T-helper 9 cell (primary cell): ENCODE measurements around the gene PRAMEF12.
"Not testable (repeated sequence)": the region's sequence is repeated elsewhere in the genome, so short reads cannot be mapped to it uniquely, and the experiment has no call there.

Experiments used
- DNase-seq: peaks from one replicate; pipeline ENCODE4 v3.0.0-alpha.2; 2020
- total RNA-seq, 2 donors: gene quantifications; one replicate each; lab custom pipeline; 2026; lab: John Stamatoyannopoulos, UW

Gene PRAMEF12
- 0 reads per million in 2 donors for total RNA-seq

DNA sequence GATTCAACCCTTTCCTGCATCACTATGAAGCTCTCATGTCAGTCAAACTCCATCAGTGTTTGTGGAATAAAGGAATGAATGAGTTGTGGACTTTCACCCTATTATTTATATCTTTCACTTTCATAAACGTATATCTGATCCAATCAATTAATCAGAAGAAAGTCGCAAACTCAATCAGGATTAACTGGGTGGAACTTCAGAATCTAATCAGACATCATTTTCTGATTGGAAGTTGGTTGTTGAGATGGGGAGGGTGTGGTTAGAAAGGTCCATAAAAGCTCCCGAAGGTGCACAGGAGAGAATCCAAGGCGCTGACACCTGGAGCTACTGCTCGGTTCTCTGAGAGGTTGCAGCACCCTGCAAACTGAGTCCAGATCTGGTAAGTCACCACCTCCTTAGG is at the start of gene PRAMEF12:
PRAMEF12 (plus strand) TSS at position 301 of the 400 bp plus-strand sequence. CDS start 1,130 bp downstream, outside the sequence.
- no peak for DNase-seq

DNA sequence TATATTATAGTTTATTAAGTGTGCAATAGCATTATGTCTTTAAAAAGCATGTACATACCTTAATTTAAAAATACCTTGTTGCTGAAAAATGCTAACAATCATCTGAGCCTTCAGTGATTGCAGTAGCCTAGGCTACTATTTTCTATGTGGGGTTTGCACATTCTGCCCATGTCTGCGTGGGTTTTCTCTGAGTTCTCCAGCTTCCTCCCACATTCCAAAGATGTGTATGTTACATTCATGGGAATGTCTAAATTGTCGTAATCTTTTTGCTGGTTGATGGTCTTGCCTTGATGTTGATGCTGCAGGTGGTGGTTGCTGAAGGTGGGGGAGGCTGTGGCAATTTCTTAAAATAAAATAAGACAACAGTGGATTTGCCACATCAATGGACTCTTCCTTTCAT is 45.1 kb upstream of the PRAMEF12 start:
- DNase-seq, result no peak

DNA sequence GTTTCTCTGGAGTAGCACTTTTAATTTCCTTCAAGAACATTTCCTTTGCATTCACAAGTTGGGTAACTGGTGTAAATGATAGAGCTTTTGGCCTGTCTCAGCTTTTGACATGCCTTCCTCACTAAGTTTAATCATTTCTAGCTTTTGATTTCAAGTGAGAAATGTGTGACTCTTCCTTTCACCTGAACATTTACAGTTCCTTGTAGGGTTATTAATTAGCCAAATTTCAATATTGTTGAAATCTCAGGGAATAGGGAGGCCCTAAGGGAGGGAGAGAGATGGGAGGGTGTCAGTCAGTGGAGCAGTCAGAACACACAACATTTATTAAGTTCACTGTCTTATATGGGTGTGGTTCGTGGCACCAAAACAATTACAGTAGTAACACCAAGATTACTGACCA is 43.4 kb upstream of the PRAMEF12 start:
- no peak for DNase-seq

DNA sequence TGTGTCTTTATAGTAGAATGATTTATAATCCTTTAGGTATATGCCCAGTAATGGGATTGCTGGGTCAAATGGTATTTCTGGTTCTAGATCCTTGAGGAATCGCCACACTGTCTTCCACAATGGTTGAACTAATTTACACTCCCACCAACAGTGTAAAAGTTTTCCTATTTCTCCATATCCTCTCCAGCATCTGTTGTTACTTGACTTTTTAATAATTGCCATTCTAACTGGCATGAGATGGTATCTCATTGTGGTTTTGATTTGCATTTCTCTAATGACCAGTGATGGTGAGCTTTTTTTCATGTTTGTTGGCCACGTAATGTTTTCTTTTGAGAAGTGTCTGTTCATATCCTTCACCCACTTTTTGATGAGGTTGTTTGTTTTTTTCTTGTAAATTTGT is 42.5 kb upstream of the PRAMEF12 start:
- not testable (repeated sequence) for DNase-seq

- no peak for DNase-seq
These were observed 38.9 kb upstream of the PRAMEF12 start for GRCh38 chr1:12734651-12735050.

DNA sequence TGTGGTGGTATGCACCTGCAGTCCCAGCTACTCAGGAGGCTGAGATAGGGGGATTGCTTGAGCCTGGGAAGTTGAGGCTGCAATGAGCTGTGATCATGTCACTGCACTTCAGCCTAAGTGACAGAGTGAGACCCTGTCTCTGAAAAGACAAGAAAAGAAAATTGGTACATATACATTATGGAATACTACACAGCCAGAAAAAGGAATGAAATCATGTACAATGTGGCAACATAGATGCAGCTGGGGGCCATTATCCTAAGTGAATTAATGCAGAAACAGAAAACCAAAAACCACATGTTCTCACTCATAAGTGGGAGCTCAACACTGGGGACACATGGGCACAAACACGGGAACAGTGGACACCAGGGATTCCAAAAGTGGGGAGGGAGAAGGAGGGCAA is 34.6 kb upstream of the PRAMEF12 start:
- DNase-seq, result no peak

- DNase-seq, result no peak
These were observed 33.9 kb upstream of the PRAMEF12 start for GRCh38 chr1:12739613-12740012.

- DNase-seq, result no peak
These were observed 31.6 kb upstream of the PRAMEF12 start for GRCh38 chr1:12741946-12742345.

GRCh38 chr1:12745126-12745991 is 28.2 kb upstream of the PRAMEF12 start:
- no peak for DNase-seq

DNA sequence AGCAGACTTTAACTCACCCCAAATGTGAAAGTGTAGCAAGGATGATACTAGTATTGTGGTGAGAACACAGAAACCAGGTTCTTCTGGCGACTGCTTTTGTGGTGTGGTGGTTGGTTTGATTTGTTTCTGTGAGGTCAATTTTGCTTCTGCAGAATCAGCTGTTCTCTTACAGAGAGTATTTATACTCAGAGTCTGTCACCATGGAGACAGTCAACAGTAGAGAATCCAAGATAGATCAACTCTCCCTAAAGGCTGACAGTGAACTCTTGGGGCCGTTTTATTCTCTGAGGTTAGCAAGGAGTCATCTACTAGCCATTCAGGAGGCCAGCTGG is 27.6 kb upstream of the PRAMEF12 start, which contains the start of gene CFAP107:
CFAP107 (plus strand) TSS at position 209 of the 332 bp plus-strand sequence. CDS start 231 bp downstream, outside the sequence.
- DNase-seq, result no peak

DNA sequence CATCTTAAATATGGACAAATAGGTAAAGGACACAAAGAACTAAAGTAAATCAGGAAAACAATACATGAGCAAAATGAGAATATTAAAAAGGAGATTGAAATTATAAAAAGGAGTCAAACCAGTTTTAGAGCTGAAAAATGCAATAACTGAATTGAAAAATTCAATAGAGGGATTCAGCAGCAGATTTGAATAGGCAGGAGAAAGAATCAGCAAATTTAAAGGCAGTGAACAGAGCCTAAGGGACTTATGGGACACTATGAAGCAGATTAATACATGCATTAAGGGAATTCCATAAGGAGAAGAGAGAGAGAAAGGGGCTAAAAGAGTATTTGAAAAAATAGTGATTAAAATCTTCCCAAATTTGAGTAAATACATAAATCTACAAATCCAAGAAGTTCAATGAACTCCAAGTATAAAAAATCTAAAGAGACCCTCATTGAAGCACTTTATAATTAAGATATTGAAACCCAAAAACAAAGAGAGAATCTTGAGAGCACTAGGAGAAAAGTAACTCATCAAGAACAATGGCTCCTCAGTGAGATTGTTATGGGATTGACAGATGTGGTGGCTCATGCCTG is 24.7 kb upstream of the PRAMEF12 start:
- no peak for DNase-seq

DNA sequence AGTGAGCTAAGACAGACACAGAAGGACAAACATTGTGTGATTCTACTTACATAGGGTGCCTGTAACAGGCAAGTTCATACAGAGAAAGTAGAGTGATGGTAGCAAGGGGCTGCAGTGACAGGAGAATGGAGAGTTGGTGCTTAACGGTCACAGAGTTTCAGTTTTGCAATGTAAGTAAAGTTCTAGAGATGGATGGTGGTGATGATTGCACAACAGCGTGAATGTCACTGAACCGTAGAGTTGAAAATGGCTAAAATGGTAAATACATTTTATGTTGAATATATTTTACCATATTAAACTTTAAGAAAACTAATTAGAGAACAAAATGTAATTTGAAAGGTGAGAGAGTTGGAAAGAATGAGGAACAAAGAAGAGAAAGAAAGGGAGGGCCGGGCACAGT is 18.8 kb upstream of the PRAMEF12 start:
- DNase-seq, result no peak

DNA sequence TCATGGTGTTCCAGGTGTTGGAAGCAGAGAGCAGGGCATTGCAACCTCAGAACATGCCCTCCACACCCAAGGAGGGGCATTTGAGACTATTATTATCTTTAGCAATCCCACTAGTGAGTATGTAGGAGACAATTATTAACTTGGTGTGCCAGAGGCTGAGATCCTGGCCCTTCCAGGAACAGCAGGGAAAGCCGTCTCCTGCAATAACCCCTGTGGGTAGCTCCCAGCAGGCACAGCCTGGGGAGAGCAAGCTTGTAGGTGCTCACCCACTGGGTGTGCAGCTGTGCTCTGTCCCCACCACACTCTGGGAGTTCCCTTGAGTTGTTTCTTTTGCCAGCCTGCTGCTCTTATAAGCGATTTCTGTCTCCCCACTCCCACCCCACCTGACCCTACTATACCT is 17.3 kb upstream of the PRAMEF12 start:
- no peak for DNase-seq

DNA sequence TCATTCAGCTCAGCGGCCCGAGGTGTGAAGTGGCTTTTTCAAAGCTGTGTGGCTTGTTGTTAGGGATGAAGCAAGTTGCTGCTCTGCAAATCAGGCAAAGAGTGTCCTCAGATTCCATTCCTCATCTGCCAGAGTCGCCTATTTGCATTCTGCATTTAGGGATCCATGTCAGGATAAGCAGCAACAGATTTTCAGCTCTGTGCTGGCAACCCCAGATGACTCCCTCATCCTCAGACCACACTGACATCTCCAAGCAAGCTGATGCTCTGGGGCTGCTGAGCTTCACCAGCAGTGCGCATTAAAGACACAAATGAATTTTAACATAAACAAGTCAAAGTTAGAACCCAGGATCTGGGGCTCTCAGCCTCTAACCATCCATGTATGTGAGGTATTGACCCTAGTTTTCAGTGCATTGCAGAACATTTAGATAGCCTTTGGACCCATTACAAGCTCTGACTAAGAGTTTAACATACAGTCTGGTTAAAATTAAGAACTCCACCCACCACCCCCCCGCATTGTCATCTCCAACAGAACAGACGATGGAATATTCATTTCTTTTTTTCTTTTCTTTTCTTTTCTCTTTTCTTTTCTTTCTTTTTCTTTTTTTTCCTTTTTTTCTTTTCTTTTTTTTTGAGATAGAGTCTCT is 16.6 kb upstream of the PRAMEF12 start:
- DNase-seq, result no peak

GRCh38 chr1:12757836-12758235 is 15.7 kb upstream of the PRAMEF12 start:
- DNase-seq, result no peak

- DNase-seq, result no peak
These were observed 13.2 kb upstream of the PRAMEF12 start for GRCh38 chr1:12760256-12760795.

GRCh38 chr1:12761781-12762180 is 11.8 kb upstream of the PRAMEF12 start:
- DNase-seq, result no peak

DNA sequence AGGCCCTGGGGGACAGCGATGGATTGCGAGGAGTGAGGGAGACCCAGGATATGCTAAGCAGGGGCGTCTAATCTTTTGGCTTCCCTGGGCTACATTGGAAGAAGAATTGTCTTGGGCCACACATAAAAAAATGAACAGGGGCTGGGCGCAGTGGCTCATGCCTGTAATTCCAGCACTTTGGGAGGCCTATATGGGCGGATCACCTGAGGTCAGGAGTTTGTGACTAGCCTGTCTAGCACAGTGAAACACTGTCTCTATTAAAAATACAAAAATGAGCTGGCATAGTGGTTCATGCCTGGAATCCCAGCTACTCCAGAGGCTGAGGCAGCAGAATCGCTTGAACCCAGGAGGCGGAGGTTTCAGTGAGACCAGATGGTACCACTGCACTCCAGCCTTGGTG is 10.8 kb upstream of the PRAMEF12 start:
- no peak for DNase-seq

- DNase-seq, result no peak
These were observed 10.1 kb upstream of the PRAMEF12 start for GRCh38 chr1:12763479-12763878.

DNA sequence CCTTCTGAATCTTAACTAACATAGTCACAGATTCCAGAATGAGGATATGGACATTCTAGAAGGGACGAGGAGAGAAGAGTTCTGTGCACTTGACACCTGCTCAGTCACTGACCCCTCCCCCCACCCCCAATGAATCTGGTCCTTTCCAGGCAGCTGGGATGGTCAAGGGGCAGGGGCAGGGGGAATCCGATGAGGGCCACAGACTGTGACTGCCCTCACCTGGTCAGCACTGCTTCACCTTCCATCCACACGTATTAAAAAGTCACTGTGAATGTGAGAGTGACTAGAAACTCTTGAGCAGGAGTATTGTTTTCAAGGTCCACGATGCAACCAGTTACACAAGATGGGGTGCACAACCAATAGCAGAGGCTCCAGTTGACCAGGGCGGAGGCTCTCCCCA is 9.5 kb upstream of the PRAMEF12 start:
- DNase-seq, result no peak

- DNase-seq, result no peak
These were observed 4.5 kb upstream of the PRAMEF12 start for GRCh38 chr1:12769031-12769430.

- no peak for DNase-seq
These were observed 3.5 kb upstream of the PRAMEF12 start for GRCh38 chr1:12769976-12770505.

DNA sequence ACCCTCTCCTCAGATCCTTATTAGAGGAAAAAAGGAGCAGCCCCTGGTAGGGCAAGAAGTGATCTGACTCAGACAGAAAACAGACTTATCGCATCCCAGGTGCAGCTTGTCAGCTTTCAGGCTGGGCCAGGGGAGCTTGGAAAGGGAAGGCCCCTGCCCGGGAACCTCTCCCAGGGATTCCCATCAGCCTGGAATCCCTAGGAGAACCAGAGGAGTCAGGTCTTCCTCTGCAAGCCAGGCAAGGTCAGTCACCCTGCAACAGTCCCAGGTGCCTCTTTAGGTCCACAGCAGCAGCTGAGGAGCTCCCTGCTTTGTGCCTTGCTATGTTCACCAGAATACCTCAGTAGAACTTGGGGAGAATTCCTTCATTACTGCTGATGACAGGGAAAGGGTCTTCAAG is 2.9 kb upstream of the PRAMEF12 start:
- no peak for DNase-seq
